Bone marrow (tissue), 2 donors: Measurements from ENCODE around the gene LHFPL5.

ENCODE experiments used
- DNase-seq, 2 donors: peaks; one replicate each; lab custom pipeline; 2025; lab: John Stamatoyannopoulos, UW

LHFPL5 gene

GRCh38 chr6:35804996-35805736, at the start of gene LHFPL5:
LHFPL5 (plus strand) TSS chr6:35805352; CDS start chr6:35805671, 319 bp downstream.
- DNase-seq = no peak

- DNase-seq = no peak
Observed at GRCh38 chr6:35757456-35758123, 47.6 kb upstream of the LHFPL5 start.

- DNase-seq = no peak
Observed at GRCh38 chr6:35759426-35759825, 45.7 kb upstream of the LHFPL5 start.

DNA sequence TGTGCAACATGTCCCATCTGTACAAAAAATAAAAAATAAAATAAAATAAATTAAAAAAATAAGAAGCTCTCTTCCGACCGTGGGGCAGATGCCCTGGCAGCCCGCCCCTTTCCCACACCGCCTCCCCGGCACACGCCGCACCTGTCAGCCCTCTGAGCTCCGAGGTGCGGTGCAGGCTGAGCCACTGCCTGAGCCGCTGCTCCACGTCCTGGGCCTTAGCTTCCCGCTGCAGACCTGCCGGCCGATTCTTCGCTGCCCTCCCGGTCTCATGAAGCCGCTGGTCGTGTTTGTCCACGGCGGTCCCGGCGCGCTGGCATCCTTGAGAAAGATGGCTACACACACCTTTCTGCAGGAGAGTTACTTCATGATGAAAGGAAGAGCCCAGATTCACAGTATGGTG, 39.4 kb upstream of the LHFPL5 start:
- DNase-seq = no peak

DNA sequence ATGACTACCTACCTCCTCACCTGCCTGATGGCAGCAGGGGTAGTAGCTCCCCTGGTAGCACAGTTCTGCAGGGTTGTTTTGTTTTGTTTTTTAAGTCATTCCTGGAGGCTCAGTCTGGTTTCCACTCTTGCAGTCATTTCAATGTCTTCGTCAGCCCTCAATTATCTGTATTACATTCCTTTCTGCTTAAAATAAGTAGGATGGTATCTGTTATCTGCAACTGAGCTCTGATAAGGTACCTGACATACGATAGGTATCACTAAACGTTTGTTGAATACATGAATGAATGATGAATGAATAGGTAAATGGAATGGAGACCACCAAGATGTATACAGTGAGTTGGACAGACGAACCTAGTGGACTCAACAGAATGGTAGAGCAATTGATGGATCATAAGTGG, 35.9 kb upstream of the LHFPL5 start:
- DNase-seq = no peak

GRCh38 chr6:35771343-35771627, 33.9 kb upstream of the LHFPL5 start:
- no peak for DNase-seq

GRCh38 chr6:35774116-35774794, 30.9 kb upstream of the LHFPL5 start:
- no peak for DNase-seq

- no peak for DNase-seq
Observed at GRCh38 chr6:35775031-35775430, 30.1 kb upstream of the LHFPL5 start.

- DNase-seq = no peak
Observed at GRCh38 chr6:35776364-35777215, 28.6 kb upstream of the LHFPL5 start, which contains the start of gene CLPSL2. CLPSL2 (plus strand) TSS chr6:35776598; CDS start chr6:35776619, 21 bp downstream.

- no peak for DNase-seq
Observed at GRCh38 chr6:35777356-35778102, 27.6 kb upstream of the LHFPL5 start.

- DNase-seq = no peak
Observed at GRCh38 chr6:35778437-35778836, 26.7 kb upstream of the LHFPL5 start.

GRCh38 chr6:35780719-35781118, 24.4 kb upstream of the LHFPL5 start, which contains the start of gene CLPSL1:
CLPSL1 (plus strand) TSS chr6:35781019; CDS start chr6:35781111, 92 bp downstream.
- DNase-seq = no peak

DNA sequence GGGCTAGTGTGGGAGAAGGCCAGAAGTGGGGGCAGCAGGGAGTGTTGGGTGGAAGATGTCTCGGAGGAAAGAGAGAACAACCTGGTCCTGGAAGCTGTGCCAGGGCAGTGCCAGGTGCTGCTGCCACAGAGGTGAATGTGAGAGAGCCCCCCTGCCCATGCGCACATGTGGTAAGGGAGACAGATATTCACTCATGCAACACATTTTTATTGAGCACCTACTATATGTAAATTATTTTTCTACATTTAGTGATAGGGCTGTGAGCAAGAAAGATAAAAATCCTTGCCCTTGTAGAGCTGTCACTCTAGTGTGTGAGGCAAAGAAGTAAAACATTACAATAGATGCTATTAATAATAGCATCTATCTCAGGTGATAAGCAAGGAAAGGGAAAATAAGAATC, 23.9 kb upstream of the LHFPL5 start:
- DNase-seq = no peak

DNA sequence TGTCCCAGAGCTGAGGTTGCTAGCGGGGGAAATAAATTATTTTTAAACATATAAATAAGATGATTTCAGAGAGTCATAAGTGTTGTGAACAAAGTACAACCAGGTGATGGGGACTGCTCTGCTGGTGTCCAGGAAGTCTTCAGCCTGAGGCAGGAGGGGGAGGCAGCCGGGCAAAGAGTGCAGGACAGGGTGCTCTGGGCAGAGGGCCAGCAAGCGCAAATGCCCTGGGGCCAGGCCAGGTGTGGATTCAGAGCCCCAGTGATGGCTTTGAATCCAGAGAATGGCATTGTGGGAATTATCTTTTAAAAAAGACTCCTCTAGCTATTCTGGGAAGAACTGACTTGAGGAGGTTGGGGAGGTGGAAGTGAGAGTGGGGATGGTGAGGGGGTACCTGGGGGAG, 22.7 kb upstream of the LHFPL5 start:
- DNase-seq = no peak

DNA sequence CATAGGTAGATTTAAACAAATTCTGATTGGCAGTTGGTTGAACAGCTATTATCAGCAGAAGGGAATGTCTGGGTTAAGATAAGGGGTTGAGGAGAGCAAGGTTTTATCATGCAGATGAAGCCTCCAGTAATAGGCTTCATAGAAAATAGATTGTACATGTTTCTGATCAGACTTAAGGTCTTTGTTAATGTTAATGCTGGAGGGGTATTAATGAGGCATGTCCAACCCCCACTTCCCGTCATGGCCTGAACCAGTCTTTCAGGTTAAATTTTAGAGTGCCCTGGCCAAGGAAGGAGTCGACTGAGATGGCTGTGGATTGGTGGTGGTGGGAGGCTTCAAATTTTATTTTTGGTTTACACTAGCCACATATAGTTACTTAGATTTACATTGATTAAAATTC, 21.0 kb upstream of the LHFPL5 start:
- DNase-seq = no peak

GRCh38 chr6:35786272-35786671, 18.9 kb upstream of the LHFPL5 start:
- no peak for DNase-seq

DNA sequence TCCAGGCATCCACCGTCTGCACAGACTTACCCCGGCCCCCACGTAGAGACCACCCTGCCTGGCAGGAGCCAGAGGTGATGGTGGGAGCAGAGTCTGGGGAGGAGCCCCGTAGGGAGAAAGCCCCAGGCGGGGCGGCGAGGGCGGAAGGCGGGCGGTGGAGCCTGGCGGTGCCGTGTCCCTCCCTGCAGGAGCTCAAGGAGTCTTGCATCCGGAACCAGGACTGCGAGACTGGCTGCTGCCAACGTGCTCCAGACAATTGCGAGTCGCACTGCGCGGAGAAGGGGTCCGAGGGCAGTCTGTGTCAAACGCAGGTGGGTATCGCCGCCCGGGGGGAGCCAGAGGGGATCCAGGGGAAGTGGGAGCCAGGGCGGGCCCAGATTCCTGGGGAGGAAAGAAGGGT, 18.3 kb upstream of the LHFPL5 start:
- DNase-seq = no peak

DNA sequence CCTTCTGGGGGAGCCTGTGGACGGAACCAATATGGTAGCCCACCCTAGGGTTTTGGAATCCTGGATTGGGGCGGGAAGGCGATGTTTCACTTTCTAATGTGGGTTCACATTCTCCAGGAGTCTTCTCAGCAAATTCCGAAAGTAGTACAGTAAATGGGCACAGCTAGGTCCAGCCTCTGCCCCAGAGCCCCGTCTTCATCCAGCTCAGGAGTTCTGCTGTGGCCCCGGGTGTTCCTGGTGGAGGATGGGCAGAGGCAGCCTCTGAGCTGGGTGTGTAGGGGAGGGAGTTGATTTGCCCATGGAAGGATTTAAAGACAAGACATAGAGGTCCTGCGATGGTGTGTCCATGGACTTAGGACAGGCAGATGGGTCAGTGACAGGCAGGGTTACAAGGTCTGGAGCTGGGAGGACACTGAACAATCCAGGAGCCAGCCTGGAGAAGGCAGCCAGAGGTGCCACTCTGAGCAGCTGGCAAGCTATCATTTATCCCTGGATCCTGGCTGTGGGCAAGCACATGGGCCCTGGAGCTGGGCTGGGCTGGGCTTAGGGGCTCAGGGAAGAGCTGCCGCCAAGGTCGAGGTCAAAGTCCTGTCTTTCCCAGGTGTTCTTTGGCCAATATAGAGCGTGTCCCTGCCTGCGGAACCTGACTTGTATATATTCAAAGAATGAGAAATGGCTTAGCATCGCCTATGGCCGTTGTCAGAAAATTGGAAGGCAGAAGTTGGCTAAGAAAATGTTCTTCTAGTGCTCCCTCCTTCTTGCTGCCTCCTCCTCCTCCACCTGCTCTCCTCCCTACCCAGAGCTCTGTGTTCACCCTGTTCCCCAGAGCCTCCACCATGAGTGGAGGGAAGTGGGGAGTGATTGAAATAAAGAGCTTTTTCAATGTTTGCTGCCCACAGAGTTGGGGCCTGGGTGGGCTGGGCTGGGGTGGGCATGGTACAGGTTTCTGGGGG, 17.6 kb upstream of the LHFPL5 start:
- no peak for DNase-seq

GRCh38 chr6:35788423-35788982, 16.6 kb upstream of the LHFPL5 start:
- DNase-seq = no peak

GRCh38 chr6:35790683-35791082, 14.5 kb upstream of the LHFPL5 start:
- no peak for DNase-seq
